HL-60 (cell line): Measurements from ENCODE around the gene INPP4B.

Experiments used
- POLR2AphosphoS5 ChIP-seq: IDR thresholded peaks from 2 replicates; pipeline ENCODE4 v1.6.1; 2012; ENCODE audit warnings: low read depth
- REST ChIP-seq: IDR thresholded peaks from 2 replicates; pipeline ENCODE4 v1.6.1; 2012; ENCODE audit warnings: low read depth; ENCODE audit not compliant: insufficient replicate concordance
- SPI1 ChIP-seq: IDR thresholded peaks from 2 replicates; pipeline ENCODE4 v1.6.1; 2012; ENCODE audit warnings: low read depth, mild to moderate bottlenecking, borderline replicate concordance
- TF ChIP-seq, protein P1 (sequence below): IDR thresholded peaks from one replicate; pipeline ENCODE4 v1.5.1; 2011; ENCODE audit warnings: low read length, control low read depth, inconsistent platforms; ENCODE audit not compliant: insufficient read depth

DNA sequence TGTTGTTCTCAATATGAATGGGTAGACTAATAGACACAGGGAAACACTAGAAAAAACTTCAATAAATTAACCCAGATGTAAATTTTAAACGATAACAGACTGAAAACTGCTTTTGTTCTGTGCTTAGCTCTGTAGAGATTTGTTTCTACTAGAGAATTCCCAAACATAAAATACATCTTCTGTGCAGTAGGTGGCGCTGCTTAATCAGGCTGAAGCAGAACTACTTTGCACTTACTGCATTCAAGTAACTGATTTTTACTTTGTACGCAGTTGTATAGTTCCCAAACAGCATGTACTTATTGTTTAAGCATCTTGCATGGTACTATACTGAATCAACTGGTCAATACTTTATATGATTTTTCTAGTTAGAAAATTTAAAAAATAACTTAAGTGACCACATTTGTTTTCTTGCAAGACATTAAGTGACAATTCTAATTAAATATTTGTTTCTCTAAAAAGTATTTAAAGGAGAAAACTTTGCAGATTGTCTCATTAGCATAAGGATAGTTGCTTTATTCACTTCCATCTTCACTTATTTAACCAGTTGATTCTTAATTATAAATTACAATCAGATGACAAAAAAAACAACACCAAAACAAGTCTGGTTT lies 719.1 kb downstream of the INPP4B start:
- TF ChIP-seq REST = no peak
- TF ChIP-seq, protein P1, sequence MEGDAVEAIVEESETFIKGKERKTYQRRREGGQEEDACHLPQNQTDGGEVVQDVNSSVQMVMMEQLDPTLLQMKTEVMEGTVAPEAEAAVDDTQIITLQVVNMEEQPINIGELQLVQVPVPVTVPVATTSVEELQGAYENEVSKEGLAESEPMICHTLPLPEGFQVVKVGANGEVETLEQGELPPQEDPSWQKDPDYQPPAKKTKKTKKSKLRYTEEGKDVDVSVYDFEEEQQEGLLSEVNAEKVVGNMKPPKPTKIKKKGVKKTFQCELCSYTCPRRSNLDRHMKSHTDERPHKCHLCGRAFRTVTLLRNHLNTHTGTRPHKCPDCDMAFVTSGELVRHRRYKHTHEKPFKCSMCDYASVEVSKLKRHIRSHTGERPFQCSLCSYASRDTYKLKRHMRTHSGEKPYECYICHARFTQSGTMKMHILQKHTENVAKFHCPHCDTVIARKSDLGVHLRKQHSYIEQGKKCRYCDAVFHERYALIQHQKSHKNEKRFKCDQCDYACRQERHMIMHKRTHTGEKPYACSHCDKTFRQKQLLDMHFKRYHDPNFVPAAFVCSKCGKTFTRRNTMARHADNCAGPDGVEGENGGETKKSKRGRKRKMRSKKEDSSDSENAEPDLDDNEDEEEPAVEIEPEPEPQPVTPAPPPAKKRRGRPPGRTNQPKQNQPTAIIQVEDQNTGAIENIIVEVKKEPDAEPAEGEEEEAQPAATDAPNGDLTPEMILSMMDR = peak; percentile 57
- no peak for TF ChIP-seq POLR2AphosphoS5
- no peak for TF ChIP-seq SPI1
